HCT116 (cell line): ENCODE measurements around the gene SLC16A7.

ENCODE experiments used
- CEBPB ChIP-seq: IDR thresholded peaks from 2 replicates; pipeline ENCODE4 v1.6.1; 2012; ENCODE audit warnings: low read depth
- EGR1 ChIP-seq: IDR thresholded peaks from 2 replicates; pipeline ENCODE4 v1.6.1; 2012; ENCODE audit warnings: low read depth
- EZH2 ChIP-seq: fragments of 200-600 bp; sonication (generic); IDR thresholded peaks from 2 replicates; pipeline ENCODE4 v1.6.1; 2017; ENCODE audit warnings: antibody characterized with exemption, mixed run types
- JUND ChIP-seq: IDR thresholded peaks from 2 replicates; pipeline ENCODE4 v1.6.1; 2012
- POLR2A ChIP-seq: IDR thresholded peaks from 2 replicates; pipeline ENCODE4 v1.7.0; 2011; ENCODE audit warnings: borderline replicate concordance; ENCODE audit not compliant: insufficient read depth, insufficient read length; ENCODE audit errors: extremely low read depth
- POLR2AphosphoS5 ChIP-seq: IDR thresholded peaks from 2 replicates; pipeline ENCODE4 v1.6.1; 2011; ENCODE audit warnings: mild to moderate bottlenecking, low read depth, low read length, moderate library complexity
- SP1 ChIP-seq: IDR thresholded peaks from 2 replicates; pipeline ENCODE4 v1.6.1; 2012; ENCODE audit warnings: low read depth
- SRF ChIP-seq: IDR thresholded peaks from 2 replicates; pipeline ENCODE4 v1.6.1; 2012; ENCODE audit warnings: low read depth
- TF ChIP-seq, protein P1 (sequence below), 3 experiments: fragments of 200-600 bp in 1 of 3; sonication (generic) in 1 of 3; IDR thresholded peaks in 2 of 3; conservative IDR thresholded peaks in 1 of 3; 2 replicates each; pipeline ENCODE4 v1.5.1; 2012 to 2017; ENCODE audit warnings: low read depth in 2 of 3, low read length in 2 of 3, antibody characterized with exemption in 1 of 3, borderline replicate concordance in 1 of 3, control low read depth in 1 of 3, mild to moderate bottlenecking in 1 of 3, mixed read lengths in 1 of 3, mixed run types in 1 of 3, moderate library complexity in 1 of 3; ENCODE audit not compliant: insufficient read depth in 1 of 3
- TF ChIP-seq, protein P2 (sequence below): IDR thresholded peaks from 2 replicates; pipeline ENCODE4 v1.6.1; 2012

DNA sequence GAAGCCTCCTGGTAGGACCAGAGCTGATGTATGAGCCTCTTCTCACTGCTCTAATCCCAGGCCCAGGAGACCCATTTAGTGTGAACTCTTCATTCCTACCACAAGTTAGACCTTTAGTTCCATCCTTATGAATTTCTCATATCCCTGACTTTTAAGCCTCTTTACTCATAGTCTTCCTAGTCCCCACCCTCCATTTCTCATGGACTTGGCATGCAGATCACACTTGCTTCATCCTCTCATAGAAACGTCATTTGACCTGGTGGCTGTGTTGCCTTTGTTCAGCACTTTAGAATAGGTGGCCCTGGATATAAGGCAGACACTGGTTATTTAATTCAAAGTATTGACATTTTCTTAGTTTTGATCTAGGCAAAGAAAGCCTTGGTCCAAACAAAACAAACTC is 99.5 kb downstream of the SLC16A7 start:
- TF ChIP-seq POLR2A (no peak), SP1 (no peak), SRF (no peak), EGR1 (no peak), POLR2AphosphoS5 (no peak), EZH2 (no peak), JUND (no peak), CEBPB (no peak)
- TF ChIP-seq, protein P1, sequence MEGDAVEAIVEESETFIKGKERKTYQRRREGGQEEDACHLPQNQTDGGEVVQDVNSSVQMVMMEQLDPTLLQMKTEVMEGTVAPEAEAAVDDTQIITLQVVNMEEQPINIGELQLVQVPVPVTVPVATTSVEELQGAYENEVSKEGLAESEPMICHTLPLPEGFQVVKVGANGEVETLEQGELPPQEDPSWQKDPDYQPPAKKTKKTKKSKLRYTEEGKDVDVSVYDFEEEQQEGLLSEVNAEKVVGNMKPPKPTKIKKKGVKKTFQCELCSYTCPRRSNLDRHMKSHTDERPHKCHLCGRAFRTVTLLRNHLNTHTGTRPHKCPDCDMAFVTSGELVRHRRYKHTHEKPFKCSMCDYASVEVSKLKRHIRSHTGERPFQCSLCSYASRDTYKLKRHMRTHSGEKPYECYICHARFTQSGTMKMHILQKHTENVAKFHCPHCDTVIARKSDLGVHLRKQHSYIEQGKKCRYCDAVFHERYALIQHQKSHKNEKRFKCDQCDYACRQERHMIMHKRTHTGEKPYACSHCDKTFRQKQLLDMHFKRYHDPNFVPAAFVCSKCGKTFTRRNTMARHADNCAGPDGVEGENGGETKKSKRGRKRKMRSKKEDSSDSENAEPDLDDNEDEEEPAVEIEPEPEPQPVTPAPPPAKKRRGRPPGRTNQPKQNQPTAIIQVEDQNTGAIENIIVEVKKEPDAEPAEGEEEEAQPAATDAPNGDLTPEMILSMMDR (IDR thresholded peaks at IDR 0.05 in 2 of 3, conservative IDR thresholded peaks at IDR 0.05 in 1 of 3; ENCODE audit: borderline replicate concordance in 1 of 3, insufficient read depth in 1 of 3, low read depth in 2 of 3, low read length in 2 of 3) = no peak
- TF ChIP-seq, protein P2, sequence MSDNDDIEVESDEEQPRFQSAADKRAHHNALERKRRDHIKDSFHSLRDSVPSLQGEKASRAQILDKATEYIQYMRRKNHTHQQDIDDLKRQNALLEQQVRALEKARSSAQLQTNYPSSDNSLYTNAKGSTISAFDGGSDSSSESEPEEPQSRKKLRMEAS = no peak
